HG03575 (cell line): Measurements from ENCODE around the gene MIS12.

ENCODE experiments used
- ATAC-seq: cut with Tn5 transposase; IDR thresholded peaks from one replicate; pipeline ENCODE4 v1.9.1; 2021; ENCODE audit not compliant: unreplicated experiment, insufficient number of reproducible peaks, low FRiP score; ENCODE audit errors: extremely low read depth

MIS12 gene

GRCh38 chr17:5492970-5493369 is 6.6 kb downstream of the MIS12 start:
- no peak for ATAC-seq

- no peak for ATAC-seq
Measured at GRCh38 chr17:5499476-5500231, 13.3 kb downstream of the MIS12 start.

GRCh38 chr17:5500247-5500588 is 13.9 kb downstream of the MIS12 start:
- no peak for ATAC-seq

GRCh38 chr17:5500589-5501391 is 14.4 kb downstream of the MIS12 start:
- no peak for ATAC-seq

GRCh38 chr17:5501685-5502084 is 15.3 kb downstream of the MIS12 start:
- no peak for ATAC-seq

- no peak for ATAC-seq
Measured at GRCh38 chr17:5502552-5502951, 16.2 kb downstream of the MIS12 start.

GRCh38 chr17:5506307-5506706 is 19.9 kb downstream of the MIS12 start:
- no peak for ATAC-seq

GRCh38 chr17:5508810-5509209 is 22.4 kb downstream of the MIS12 start:
- ATAC-seq = no peak

- no peak for ATAC-seq
Measured at GRCh38 chr17:5509482-5509881, 23.1 kb downstream of the MIS12 start.

GRCh38 chr17:5510771-5511170 is 24.4 kb downstream of the MIS12 start:
- ATAC-seq = no peak

GRCh38 chr17:5511401-5512225 is 25.2 kb downstream of the MIS12 start:
- ATAC-seq = no peak

- no peak for ATAC-seq
Measured at GRCh38 chr17:5513628-5514027, 27.3 kb downstream of the MIS12 start.

GRCh38 chr17:5514976-5515375 is 28.6 kb downstream of the MIS12 start:
- ATAC-seq = no peak

GRCh38 chr17:5516060-5516792 is 29.9 kb downstream of the MIS12 start:
- ATAC-seq = no peak

GRCh38 chr17:5522476-5522875 is 36.1 kb downstream of the MIS12 start:
- ATAC-seq = no peak

- ATAC-seq = no peak
Measured at GRCh38 chr17:5523249-5523648, 36.9 kb downstream of the MIS12 start.

- no peak for ATAC-seq
Measured at GRCh38 chr17:5526821-5527598, 40.6 kb downstream of the MIS12 start.

GRCh38 chr17:5527601-5528250 is 41.4 kb downstream of the MIS12 start:
- ATAC-seq = no peak
